ENCODE data around the gene ENSA. TPM values are rescaled to one million over a fixed set of nuclear protein-coding genes. Genes with fewer than 3 reads are reported as not detected.

ENSA gene
- total RNA-seq, 1 experiment from 2014 or later = 254 TPM

- TF ChIP-seq ZNF425 (CRISPR knock-in tag; conservative IDR thresholded peaks at IDR 0.05) (no peak), RELA (CRISPR knock-in tag; IDR thresholded peaks at IDR 0.05; ENCODE audit: borderline replicate concordance) (no peak), E2F1 (CRISPR knock-in tag; IDR thresholded peaks at IDR 0.05) (no peak; the same call in 1 of the 2 replicates), RORB (CRISPR knock-in tag; IDR thresholded peaks at IDR 0.05) (no peak), ZNF232 (CRISPR knock-in tag; IDR thresholded peaks at IDR 0.05) (0 out of 2 replicates have a peak, but pooled peaks have one; percentile 36), NFYB (CRISPR knock-in tag; conservative IDR thresholded peaks at IDR 0.05; ENCODE audit: low read depth) (peak; percentile 51), JAZF1 (CRISPR knock-in tag; IDR thresholded peaks at IDR 0.05) (no peak)
- TF ChIP-seq, protein P1, sequence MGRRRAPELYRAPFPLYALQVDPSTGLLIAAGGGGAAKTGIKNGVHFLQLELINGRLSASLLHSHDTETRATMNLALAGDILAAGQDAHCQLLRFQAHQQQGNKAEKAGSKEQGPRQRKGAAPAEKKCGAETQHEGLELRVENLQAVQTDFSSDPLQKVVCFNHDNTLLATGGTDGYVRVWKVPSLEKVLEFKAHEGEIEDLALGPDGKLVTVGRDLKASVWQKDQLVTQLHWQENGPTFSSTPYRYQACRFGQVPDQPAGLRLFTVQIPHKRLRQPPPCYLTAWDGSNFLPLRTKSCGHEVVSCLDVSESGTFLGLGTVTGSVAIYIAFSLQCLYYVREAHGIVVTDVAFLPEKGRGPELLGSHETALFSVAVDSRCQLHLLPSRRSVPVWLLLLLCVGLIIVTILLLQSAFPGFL (CRISPR knock-in tag; IDR thresholded peaks at IDR 0.05; ENCODE audit: borderline replicate concordance) = no peak
- TF ChIP-seq, protein P2, sequence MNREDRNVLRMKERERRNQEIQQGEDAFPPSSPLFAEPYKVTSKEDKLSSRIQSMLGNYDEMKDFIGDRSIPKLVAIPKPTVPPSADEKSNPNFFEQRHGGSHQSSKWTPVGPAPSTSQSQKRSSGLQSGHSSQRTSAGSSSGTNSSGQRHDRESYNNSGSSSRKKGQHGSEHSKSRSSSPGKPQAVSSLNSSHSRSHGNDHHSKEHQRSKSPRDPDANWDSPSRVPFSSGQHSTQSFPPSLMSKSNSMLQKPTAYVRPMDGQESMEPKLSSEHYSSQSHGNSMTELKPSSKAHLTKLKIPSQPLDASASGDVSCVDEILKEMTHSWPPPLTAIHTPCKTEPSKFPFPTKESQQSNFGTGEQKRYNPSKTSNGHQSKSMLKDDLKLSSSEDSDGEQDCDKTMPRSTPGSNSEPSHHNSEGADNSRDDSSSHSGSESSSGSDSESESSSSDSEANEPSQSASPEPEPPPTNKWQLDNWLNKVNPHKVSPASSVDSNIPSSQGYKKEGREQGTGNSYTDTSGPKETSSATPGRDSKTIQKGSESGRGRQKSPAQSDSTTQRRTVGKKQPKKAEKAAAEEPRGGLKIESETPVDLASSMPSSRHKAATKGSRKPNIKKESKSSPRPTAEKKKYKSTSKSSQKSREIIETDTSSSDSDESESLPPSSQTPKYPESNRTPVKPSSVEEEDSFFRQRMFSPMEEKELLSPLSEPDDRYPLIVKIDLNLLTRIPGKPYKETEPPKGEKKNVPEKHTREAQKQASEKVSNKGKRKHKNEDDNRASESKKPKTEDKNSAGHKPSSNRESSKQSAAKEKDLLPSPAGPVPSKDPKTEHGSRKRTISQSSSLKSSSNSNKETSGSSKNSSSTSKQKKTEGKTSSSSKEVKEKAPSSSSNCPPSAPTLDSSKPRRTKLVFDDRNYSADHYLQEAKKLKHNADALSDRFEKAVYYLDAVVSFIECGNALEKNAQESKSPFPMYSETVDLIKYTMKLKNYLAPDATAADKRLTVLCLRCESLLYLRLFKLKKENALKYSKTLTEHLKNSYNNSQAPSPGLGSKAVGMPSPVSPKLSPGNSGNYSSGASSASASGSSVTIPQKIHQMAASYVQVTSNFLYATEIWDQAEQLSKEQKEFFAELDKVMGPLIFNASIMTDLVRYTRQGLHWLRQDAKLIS (CRISPR knock-in tag; IDR thresholded peaks at IDR 0.05; ENCODE audit: borderline replicate concordance) = peak; percentile 48; the same call in 1 of the 2 replicates
- TF ChIP-seq, protein P3, sequence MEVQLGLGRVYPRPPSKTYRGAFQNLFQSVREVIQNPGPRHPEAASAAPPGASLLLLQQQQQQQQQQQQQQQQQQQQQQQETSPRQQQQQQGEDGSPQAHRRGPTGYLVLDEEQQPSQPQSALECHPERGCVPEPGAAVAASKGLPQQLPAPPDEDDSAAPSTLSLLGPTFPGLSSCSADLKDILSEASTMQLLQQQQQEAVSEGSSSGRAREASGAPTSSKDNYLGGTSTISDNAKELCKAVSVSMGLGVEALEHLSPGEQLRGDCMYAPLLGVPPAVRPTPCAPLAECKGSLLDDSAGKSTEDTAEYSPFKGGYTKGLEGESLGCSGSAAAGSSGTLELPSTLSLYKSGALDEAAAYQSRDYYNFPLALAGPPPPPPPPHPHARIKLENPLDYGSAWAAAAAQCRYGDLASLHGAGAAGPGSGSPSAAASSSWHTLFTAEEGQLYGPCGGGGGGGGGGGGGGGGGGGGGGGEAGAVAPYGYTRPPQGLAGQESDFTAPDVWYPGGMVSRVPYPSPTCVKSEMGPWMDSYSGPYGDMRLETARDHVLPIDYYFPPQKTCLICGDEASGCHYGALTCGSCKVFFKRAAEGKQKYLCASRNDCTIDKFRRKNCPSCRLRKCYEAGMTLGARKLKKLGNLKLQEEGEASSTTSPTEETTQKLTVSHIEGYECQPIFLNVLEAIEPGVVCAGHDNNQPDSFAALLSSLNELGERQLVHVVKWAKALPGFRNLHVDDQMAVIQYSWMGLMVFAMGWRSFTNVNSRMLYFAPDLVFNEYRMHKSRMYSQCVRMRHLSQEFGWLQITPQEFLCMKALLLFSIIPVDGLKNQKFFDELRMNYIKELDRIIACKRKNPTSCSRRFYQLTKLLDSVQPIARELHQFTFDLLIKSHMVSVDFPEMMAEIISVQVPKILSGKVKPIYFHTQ (CRISPR knock-in tag; IDR thresholded peaks at IDR 0.05) = peak; percentile 10; the same call in 1 of the 2 replicates
These were observed 50.1 kb downstream of the ENSA start, which contains the start of gene MCL1 (continued) for GRCh38 chr1:150579110-150579944.

DNA sequence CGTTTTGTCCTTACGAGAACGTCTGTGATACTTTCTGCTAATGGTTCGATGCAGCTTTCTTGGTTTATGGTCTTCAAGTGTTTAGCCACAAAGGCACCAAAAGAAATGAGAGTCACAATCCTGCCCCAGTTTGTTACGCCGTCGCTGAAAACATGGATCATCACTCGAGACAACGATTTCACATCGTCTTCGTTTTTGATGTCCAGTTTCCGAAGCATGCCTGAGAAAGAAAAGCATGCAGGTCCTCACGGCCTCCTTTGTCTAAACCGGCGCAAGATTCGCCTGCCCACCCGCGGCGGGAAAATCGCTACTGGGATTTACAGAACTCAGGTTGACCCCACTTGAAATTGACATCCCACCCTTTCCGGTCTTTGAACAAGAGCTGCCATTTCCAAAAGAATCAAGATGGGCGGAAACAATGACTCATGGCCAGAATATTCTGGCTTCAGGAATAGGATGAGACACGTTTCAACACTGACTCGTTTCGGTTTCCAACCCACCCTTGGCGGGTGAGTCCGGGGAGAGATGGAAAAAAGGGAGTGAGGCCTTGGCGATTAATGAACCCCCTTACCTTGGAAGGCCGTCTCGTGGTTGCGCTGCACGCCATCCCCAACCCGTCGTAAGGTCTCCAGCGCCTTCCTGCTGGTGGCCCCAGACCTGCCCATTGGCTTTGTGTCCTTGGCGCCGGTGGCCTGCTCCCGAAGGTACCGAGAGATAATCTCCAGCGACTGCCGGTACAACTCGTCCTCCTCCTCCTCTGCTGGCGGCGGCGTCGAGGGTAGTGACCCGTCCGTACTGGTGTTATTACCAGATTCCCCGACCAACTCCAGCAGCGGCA lies 50.9 kb downstream of the ENSA start:
- Mint-ChIP-seq H3K9me3 (no peaks in the 10 kb centered on the region), H3K36me3 (peaks cover 54% of the 10 kb centered on the region), H3K4me3 (peak overlapping the region; percentile 92), H3K4me1 (peaks cover 47% of the 10 kb centered on the region), H3K27ac (peak overlapping the region; percentile 97), H3K27me3 (ENCODE audit: low read depth) (no peaks in the 10 kb centered on the region; the same call in 1 of the 2 replicates)
- ChIA-PET POLR2A (interaction anchor here (0.6 to 9.4 kb wide), 11 partner anchors 9 to 473 kb away, joined by 3 to 188 read pairs (median 8); partner anchors contain the start of gene ENSA), CTCF (interaction anchor here (0.6 to 2.6 kb wide), 7 partner anchors 11 to 427 kb away, joined by 3 to 59 read pairs (median 7); partner anchors contain the start of gene MINDY1)
- no peak for DNase-seq (ENCODE audit: low spot score)
- ATAC-seq = no peak
- TF ChIP-seq ZNF219 (CRISPR knock-in tag; IDR thresholded peaks at IDR 0.05; ENCODE audit: borderline replicate concordance) (no peak; the same call in 1 of the 2 replicates), E2F1 (CRISPR knock-in tag; IDR thresholded peaks at IDR 0.05) (no peak), TP53 (CRISPR knock-in tag; IDR thresholded peaks at IDR 0.05) (no peak), MAX (CRISPR knock-in tag; IDR thresholded peaks at IDR 0.05) (peak; percentile 44; the same call in 1 of the 2 replicates), JUN (CRISPR knock-in tag; IDR thresholded peaks at IDR 0.05) (0 out of 2 replicates have a peak, but pooled peaks have one; percentile 0), CREB1 (CRISPR knock-in tag; IDR thresholded peaks at IDR 0.05) (no peak), NFATC4 (CRISPR knock-in tag; IDR thresholded peaks at IDR 0.05) (0 out of 2 replicates have a peak, but pooled peaks have one; percentile 48), TEAD1 (CRISPR knock-in tag; IDR thresholded peaks at IDR 0.05) (peak; percentile 11; the same call in 1 of the 2 replicates), ELF4 (CRISPR knock-in tag; IDR thresholded peaks at IDR 0.05; ENCODE audit: low read depth) (no peak)

Measured in WTC11 (cell line).